NCI-H1930 (cell line): ENCODE data around the gene AOAH.
"Not testable (repeated sequence)": the region's sequence is repeated elsewhere in the genome, so short reads cannot be mapped to it uniquely, and the experiment has no call there.

Experiments used
- DNase-seq, 2 experiments: peaks; one replicate each; lab custom pipeline; 2025; lab: John Stamatoyannopoulos, UW

AOAH gene

GRCh38 chr7:36657036-36657660 is 67.1 kb downstream of the AOAH start:
- DNase-seq, result no peak

GRCh38 chr7:36654436-36654835 is 69.9 kb downstream of the AOAH start:
- DNase-seq, result no peak

- DNase-seq, result no peak
Observed at GRCh38 chr7:36653663-36654355, 70.5 kb downstream of the AOAH start.

GRCh38 chr7:36653008-36653662 is 71.2 kb downstream of the AOAH start:
- no peak for DNase-seq

- DNase-seq, result no peak
Observed at GRCh38 chr7:36652431-36652830, 71.9 kb downstream of the AOAH start.

GRCh38 chr7:36651404-36651803 is 72.9 kb downstream of the AOAH start:
- no peak for DNase-seq

GRCh38 chr7:36650766-36651312 is 73.5 kb downstream of the AOAH start:
- DNase-seq, result no peak

- DNase-seq, result no peak
Observed at GRCh38 chr7:36650320-36650719, 74.0 kb downstream of the AOAH start.

- not testable (repeated sequence) for DNase-seq
Observed at GRCh38 chr7:36649319-36649718, 75.0 kb downstream of the AOAH start.

- no peak for DNase-seq
Observed at GRCh38 chr7:36648441-36648840, 75.9 kb downstream of the AOAH start.

- DNase-seq, result no peak
Observed at GRCh38 chr7:36644625-36645422, 79.5 kb downstream of the AOAH start.

GRCh38 chr7:36642414-36642813 is 81.9 kb downstream of the AOAH start:
- DNase-seq, result no peak

GRCh38 chr7:36642010-36642409 is 82.3 kb downstream of the AOAH start:
- no peak for DNase-seq

GRCh38 chr7:36640682-36641081 is 83.6 kb downstream of the AOAH start:
- no peak for DNase-seq

- DNase-seq, result no peak
Observed at GRCh38 chr7:36639826-36640225, 84.5 kb downstream of the AOAH start.

GRCh38 chr7:36638586-36639263 is 85.6 kb downstream of the AOAH start:
- DNase-seq, result no peak

GRCh38 chr7:36638140-36638539 is 86.2 kb downstream of the AOAH start:
- no peak for DNase-seq

- no peak for DNase-seq
Observed at GRCh38 chr7:36637417-36637816, 86.9 kb downstream of the AOAH start.

- DNase-seq, result no peak
Observed at GRCh38 chr7:36636126-36636525, 88.2 kb downstream of the AOAH start.

GRCh38 chr7:36635091-36635490 is 89.2 kb downstream of the AOAH start:
- peak; percentile 69 to 71 for DNase-seq

- DNase-seq, result no peak
Observed at GRCh38 chr7:36633377-36633776, 90.9 kb downstream of the AOAH start.
